ENCODE data around the gene ALG13. TPM values are rescaled to one million over a fixed set of nuclear protein-coding genes. Genes with fewer than 3 reads are reported as not detected.
"Not testable (repeated sequence)": the region's sequence is repeated elsewhere in the genome, so short reads cannot be mapped to it uniquely, and the experiment has no call there.

Gene ALG13
- total RNA-seq, 1 donor = 56.5 TPM

GRCh38 chrX:111743316-111743715 is 62.3 kb downstream of the ALG13 start:
- no peak for DNase-seq (ENCODE audit: low read depth)
- H3K4me3 ChIP-seq (ENCODE audit: low read depth, low read length) = no peak overlapping the region
- TF ChIP-seq CTCF (IDR thresholded peaks at IDR 0.05; ENCODE audit: insufficient read depth, low read length) = no peak

GRCh38 chrX:111756486-111756885 is 75.5 kb downstream of the ALG13 start:
- H3K4me3 ChIP-seq (ENCODE audit: low read depth, low read length) = no peak overlapping the region
- TF ChIP-seq CTCF (IDR thresholded peaks at IDR 0.05; ENCODE audit: insufficient read depth, low read length) = no peak
- DNase-seq (ENCODE audit: low read depth) = no peak

- no peak for TF ChIP-seq CTCF (IDR thresholded peaks at IDR 0.05; ENCODE audit: insufficient read depth, low read length)
- no peak overlapping the region for H3K4me3 ChIP-seq (ENCODE audit: low read depth, low read length)
- DNase-seq (ENCODE audit: low read depth) = no peak
Observed at GRCh38 chrX:111759686-111760085, 78.7 kb downstream of the ALG13 start.

GRCh38 chrX:111761578-111762135 is 80.7 kb downstream of the ALG13 start:
- DNase-seq (ENCODE audit: low read depth) = no peak
- H3K4me3 ChIP-seq (ENCODE audit: low read depth, low read length) = no peak overlapping the region
- TF ChIP-seq CTCF (IDR thresholded peaks at IDR 0.05; ENCODE audit: insufficient read depth, low read length) = no peak

- H3K4me3 ChIP-seq (ENCODE audit: low read depth, low read length) = no peak overlapping the region
- DNase-seq (ENCODE audit: low read depth) = no peak
- TF ChIP-seq CTCF (IDR thresholded peaks at IDR 0.05; ENCODE audit: insufficient read depth, low read length) = no peak
Observed at GRCh38 chrX:111778591-111778990, 97.6 kb downstream of the ALG13 start.

- no peak overlapping the region for H3K4me3 ChIP-seq (ENCODE audit: low read depth, low read length)
- no peak for TF ChIP-seq CTCF (IDR thresholded peaks at IDR 0.05; ENCODE audit: insufficient read depth, low read length)
- no peak for DNase-seq (ENCODE audit: low read depth)
Observed at GRCh38 chrX:111779582-111779981, 98.6 kb downstream of the ALG13 start.

GRCh38 chrX:111784667-111785066 is 103.7 kb downstream of the ALG13 start:
- H3K4me3 ChIP-seq (ENCODE audit: low read depth, low read length) = no peak overlapping the region
- no peak for TF ChIP-seq CTCF (IDR thresholded peaks at IDR 0.05; ENCODE audit: insufficient read depth, low read length)
- DNase-seq (ENCODE audit: low read depth) = no peak

- H3K4me3 ChIP-seq (ENCODE audit: low read depth, low read length); DNase-seq (ENCODE audit: low read depth): not testable (repeated sequence)
Observed at GRCh38 chrX:111790054-111790453, 109.1 kb downstream of the ALG13 start.
